Lower leg skin (tissue), 3 donors: ENCODE measurements around the gene CDHR4.

Experiments
- POLR2A ChIP-seq, 2 donors: fragments of 450-650 bp; IDR thresholded peaks; one replicate each; pipeline ENCODE4 v1.6.1; 2016 to 2017; ENCODE audit warnings: antibody characterized with exemption in 2 of 2, mild to moderate bottlenecking in 1 of 2, moderate library complexity in 1 of 2
- TF ChIP-seq, protein P1 (sequence below), 3 donors: fragments of 450-650 bp; IDR thresholded peaks; one replicate each; pipeline ENCODE4 v1.5.1; 2016; ENCODE audit warnings: antibody characterized with exemption in 3 of 3, mild to moderate bottlenecking in 3 of 3, moderate library complexity in 2 of 3

DNA sequence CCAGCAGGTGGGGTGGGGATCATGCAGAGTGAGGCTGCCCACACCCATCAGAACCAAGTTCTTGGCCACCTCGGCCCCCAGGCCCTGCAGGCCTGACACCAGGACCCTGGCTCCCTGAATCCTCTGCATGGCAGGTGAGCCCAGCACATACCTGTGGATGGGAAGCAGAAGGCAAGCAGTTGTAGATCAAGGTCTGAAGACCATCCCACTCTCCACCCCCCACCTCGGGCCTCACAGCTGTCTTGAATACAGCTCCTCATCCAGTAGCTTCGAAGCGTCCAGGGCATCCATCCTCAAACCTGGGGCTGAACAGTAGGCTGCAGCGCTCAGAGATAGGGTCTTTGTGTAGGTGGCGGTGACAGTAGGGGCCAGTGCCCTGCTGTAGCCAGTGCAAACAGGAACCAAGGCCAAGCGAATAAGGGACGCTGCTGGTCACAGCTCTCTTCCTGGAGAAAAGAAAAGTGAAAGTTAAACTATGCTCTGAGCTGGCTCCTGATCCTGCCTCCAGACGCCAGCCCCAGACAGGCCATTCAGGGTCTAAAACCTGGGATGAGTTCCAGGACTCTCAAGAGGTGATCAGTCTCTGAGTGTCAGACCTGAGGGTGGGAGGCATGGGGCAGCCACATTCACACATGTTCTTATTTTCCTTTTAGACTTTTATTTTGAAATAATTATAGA is 14.0 kb upstream of the CDHR4 start, which contains the start of gene UBA7:
- TF ChIP-seq POLR2A (IDR thresholded peaks at IDR 0.05): no peak
- TF ChIP-seq, protein P1, sequence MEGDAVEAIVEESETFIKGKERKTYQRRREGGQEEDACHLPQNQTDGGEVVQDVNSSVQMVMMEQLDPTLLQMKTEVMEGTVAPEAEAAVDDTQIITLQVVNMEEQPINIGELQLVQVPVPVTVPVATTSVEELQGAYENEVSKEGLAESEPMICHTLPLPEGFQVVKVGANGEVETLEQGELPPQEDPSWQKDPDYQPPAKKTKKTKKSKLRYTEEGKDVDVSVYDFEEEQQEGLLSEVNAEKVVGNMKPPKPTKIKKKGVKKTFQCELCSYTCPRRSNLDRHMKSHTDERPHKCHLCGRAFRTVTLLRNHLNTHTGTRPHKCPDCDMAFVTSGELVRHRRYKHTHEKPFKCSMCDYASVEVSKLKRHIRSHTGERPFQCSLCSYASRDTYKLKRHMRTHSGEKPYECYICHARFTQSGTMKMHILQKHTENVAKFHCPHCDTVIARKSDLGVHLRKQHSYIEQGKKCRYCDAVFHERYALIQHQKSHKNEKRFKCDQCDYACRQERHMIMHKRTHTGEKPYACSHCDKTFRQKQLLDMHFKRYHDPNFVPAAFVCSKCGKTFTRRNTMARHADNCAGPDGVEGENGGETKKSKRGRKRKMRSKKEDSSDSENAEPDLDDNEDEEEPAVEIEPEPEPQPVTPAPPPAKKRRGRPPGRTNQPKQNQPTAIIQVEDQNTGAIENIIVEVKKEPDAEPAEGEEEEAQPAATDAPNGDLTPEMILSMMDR (IDR thresholded peaks at IDR 0.05): no peak
